Memory B cell (primary cell): ENCODE data around the gene AGFG1.

ENCODE experiments used
- ATAC-seq: fragments of 150-1000 bp; cut with Tn5 transposase; 2 replicates; pipeline ENCODE4 v1.10.0; 2021; ENCODE audit warnings: low read depth, mild to moderate bottlenecking, moderate library complexity
- DNase-seq, 2 donors: peaks; one replicate each; pipeline ENCODE4 v3.0.0; 2022; ENCODE audit warnings: low spot score in 2 of 2
- H3K27ac Mint-ChIP-seq: one replicate; pipeline ENCODE4 v1.8.0; 2022; ENCODE audit warnings: mild to moderate bottlenecking, moderate library complexity, mixed read lengths
- H3K27me3 Mint-ChIP-seq: one replicate; pipeline ENCODE4 v1.8.0; 2022; ENCODE audit warnings: mixed read lengths
- H3K36me3 Mint-ChIP-seq: one replicate; pipeline ENCODE4 v1.8.0; 2022; ENCODE audit warnings: mild to moderate bottlenecking, mixed read lengths
- H3K4me1 Mint-ChIP-seq: one replicate; pipeline ENCODE4 v1.8.0; 2022; ENCODE audit warnings: mixed read lengths
- H3K4me3 Mint-ChIP-seq: one replicate; pipeline ENCODE4 v1.8.0; 2022; ENCODE audit warnings: mild to moderate bottlenecking, moderate library complexity, mixed read lengths
- H3K9me3 Mint-ChIP-seq: one replicate; pipeline ENCODE4 v1.8.0; 2022; ENCODE audit warnings: mixed read lengths

The AGFG1 gene

DNA sequence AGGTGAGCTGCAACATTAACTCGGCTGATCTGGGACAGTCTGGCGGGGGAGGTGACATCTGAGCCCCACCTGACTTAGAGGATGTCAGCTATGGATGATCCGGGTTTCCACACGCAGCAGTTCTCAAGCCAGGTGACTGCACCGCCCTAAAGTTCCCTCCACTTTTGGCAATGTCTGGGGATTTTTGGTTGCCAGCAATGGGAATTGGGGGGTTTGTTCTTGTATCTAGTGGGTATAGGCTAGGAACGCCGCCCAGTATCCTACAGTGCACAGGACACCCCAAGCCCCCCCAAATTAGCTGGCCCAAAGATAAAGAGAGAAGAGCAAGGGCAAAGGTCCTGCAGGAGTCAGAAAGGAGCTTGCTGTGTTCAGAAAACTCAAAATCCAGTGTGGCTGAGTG, 544 bp upstream of the AGFG1 start:
- Mint-ChIP-seq H3K27me3 (no peaks in the 10 kb centered on the region), H3K4me3 (peak overlapping the region; percentile 72), H3K36me3 (no peaks in the 10 kb centered on the region), H3K27ac (no peak overlapping the region), H3K4me1 (peaks cover 21% of the 10 kb centered on the region), H3K9me3 (no peaks in the 10 kb centered on the region)
- ATAC-seq (no peak), DNase-seq (no peak)

DNA sequence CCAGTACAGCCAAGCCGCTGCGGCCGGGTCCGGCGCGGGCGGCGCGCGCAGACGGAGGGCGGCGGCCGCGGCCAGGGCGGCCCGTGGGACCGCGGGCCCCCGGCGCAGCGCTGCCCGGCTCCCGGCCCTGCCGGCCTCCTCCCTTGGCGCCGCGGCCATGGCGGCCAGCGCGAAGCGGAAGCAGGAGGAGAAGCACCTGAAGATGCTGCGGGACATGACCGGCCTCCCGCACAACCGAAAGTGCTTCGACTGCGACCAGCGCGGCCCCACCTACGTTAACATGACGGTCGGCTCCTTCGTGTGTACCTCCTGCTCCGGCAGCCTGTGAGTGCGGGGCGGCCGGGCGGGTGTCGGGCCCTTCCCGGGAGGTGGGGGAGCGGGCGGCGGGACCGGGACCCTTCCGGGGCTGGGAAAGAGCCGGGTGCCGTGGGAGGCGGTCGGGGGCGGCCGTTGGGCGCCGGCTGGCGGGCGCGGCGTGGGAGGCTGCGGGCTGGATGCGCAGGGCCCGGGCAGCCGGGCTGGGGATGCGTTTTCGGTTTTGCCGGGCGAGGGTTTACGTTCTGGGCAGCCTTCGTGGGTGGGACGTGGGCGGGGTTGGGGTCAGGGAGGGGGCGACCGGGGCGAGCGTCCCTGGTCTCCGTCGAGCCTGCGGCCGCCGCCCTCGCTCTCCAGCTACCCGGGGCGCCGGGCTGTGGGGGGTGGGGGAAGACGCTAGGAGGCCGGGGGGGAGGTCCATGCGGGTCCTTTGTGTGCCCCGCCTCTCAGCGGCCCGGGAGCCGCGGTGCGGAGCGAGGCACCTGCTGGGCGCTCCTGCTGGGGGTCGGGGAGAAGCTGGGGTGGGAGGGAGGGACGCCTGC, 537 bp downstream of the AGFG1 start:
- ATAC-seq, result peak; percentile 66
- H3K27ac Mint-ChIP-seq, result peak overlapping the region; percentile 93
- H3K9me3 Mint-ChIP-seq, result no peaks in the 10 kb centered on the region
- peak; percentile 20 to 30 for DNase-seq
- peaks cover 21% of the 10 kb centered on the region for H3K4me1 Mint-ChIP-seq
- H3K27me3 Mint-ChIP-seq, result no peaks in the 10 kb centered on the region
- H3K4me3 Mint-ChIP-seq, result peak overlapping the region; percentile 90
- no peaks in the 10 kb centered on the region for H3K36me3 Mint-ChIP-seq

DNA sequence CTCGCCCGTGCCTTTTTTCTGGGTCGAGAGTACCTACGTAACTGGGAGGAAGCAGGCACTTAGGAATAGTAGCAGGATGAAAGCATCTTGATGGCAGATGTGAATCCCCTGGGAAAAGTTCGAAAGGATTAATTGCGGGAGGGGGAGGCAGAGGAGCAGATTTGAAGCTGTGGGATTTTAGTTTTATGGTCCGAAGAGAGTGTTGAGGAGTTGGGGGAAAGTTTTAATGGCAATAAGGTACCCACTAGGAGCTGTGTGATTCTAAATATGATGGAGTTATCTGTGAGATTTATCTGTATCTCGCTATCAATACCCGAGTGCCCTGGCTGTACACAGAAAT, 1.1 kb downstream of the AGFG1 start:
- H3K4me3 Mint-ChIP-seq, result peak overlapping the region; percentile 90
- peak overlapping the region; percentile 93 for H3K27ac Mint-ChIP-seq
- ATAC-seq, result no peak
- H3K36me3 Mint-ChIP-seq, result no peaks in the 10 kb centered on the region
- H3K4me1 Mint-ChIP-seq, result peaks cover 21% of the 10 kb centered on the region
- H3K27me3 Mint-ChIP-seq, result no peaks in the 10 kb centered on the region
- H3K9me3 Mint-ChIP-seq, result no peaks in the 10 kb centered on the region
- DNase-seq, result no peak

DNA sequence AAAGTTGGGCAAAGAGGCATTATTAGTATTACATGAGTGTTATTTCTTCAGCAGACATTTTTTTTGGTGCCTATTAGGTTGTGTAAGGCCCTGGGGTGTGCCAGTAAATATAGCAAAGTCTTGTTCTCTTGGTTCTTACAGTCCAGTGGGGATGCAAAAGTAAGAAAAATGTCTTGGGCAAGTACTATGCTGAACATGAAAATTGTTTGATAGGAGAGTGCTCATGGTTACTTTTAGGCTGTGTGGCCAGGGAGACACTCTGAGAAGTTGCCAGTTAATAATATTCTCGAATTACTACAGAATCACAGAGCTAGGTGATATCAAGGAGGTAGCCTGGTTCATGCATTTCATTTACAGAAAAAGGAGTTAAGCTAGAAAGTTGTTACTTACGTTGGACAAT, 1.9 kb downstream of the AGFG1 start:
- Mint-ChIP-seq H3K4me3 (peak overlapping the region; percentile 29), H3K36me3 (no peaks in the 10 kb centered on the region), H3K9me3 (no peaks in the 10 kb centered on the region), H3K27me3 (no peaks in the 10 kb centered on the region), H3K27ac (peak overlapping the region; percentile 93), H3K4me1 (peaks cover 23% of the 10 kb centered on the region)
- DNase-seq, result no peak
- no peak for ATAC-seq

DNA sequence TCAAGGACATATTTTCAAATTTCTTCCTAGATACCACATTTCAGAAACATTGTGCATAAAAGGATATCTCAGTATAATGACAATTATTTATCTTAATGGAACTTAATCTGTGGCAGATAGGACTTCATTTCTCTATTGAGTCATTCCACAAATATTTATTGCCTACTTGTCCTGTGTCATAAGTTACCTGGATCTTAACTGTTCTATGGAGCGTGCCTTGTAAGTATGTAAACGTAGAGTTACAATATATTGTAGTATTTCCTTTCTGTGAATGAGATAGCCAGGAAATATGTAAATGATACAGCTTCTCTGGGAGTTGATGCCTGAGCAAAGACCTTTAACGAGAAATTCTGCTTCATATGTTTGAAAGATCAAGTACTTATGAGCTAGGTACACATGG, 2.5 kb downstream of the AGFG1 start:
- ATAC-seq (no peak), DNase-seq (no peak)
- Mint-ChIP-seq H3K27me3 (no peaks in the 10 kb centered on the region), H3K4me1 (peaks cover 27% of the 10 kb centered on the region), H3K27ac (peak overlapping the region; percentile 93), H3K4me3 (peak overlapping the region; percentile 29), H3K36me3 (no peaks in the 10 kb centered on the region), H3K9me3 (no peaks in the 10 kb centered on the region)

DNA sequence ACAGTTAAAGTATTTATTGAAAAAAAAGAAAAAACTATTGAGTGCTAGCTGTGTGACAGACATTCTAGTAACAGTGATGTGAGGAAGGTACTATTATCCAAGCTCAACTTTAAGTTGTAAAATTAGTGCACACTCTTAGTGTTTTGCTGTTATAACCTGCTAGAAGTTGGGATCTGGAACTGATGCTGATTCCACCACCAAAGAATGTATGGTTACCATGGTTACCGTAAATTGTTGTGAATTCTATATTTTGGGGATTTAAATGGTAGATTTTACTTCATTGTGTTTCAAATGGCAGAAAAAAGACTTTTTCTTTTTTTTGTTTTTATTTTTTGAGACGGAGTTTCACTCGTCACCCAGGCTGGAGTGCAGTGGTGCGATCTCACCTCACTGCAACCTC, 5.3 kb downstream of the AGFG1 start:
- Mint-ChIP-seq H3K36me3 (no peaks in the 10 kb centered on the region), H3K4me3 (no peak overlapping the region), H3K27ac (no peak overlapping the region), H3K4me1 (peaks cover 44% of the 10 kb centered on the region), H3K9me3 (no peaks in the 10 kb centered on the region), H3K27me3 (no peaks in the 10 kb centered on the region)
- ATAC-seq, result no peak
- DNase-seq, result no peak

DNA sequence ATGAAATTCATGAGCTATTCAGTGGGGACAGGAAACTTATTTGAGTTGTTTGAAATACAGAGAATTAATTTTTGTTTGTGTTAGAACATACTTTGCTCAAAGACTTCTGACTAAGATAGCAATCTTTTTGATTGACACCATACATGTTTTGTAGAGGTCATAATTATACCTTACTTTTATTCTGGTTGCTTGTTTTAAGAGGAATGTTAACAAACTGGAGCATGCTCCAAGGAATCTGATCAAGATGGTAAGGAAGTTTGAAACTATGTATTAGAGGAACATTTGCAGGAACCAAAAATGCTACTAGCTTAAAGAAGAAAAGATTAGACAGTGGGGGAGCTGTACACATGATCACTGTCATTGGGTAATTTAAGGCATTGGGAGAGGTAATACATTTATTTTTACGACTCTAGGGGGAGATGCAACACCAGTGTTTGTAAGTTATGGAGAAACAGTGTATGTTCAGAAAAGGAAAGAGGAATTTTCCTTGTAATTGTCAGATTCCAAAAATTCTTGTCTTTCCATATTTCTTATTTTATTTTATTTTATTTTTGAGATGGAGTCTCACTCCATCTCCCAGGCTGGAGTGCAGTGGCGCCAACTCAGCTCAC, 8.0 kb downstream of the AGFG1 start:
- peak; percentile 72 for ATAC-seq
- DNase-seq, result no peak
- Mint-ChIP-seq H3K4me3 (no peak overlapping the region), H3K4me1 (peaks cover 39% of the 10 kb centered on the region), H3K9me3 (no peaks in the 10 kb centered on the region), H3K36me3 (no peaks in the 10 kb centered on the region), H3K27ac (peak overlapping the region; percentile 88), H3K27me3 (no peaks in the 10 kb centered on the region)

DNA sequence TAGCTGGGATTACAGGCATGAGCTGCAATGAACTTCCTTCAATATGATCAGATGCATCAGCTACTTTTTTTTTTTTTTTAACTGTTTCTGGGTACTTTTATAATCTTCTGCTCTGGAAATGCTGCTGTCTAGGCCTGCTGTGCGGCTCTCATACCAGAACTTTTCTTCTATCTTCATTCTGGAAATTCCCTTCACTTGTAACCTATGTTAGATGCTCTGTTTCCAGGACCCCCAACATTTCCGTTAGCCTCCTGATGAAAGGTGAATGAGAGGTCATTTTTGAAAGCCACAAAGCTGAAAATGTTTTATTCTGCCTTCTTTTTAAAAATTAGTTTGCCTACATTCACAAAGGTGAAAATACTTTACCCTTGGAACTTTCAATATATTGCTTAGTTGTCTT, 8.6 kb downstream of the AGFG1 start:
- ATAC-seq (peak; percentile 50), DNase-seq (no peak)
- Mint-ChIP-seq H3K27ac (peak overlapping the region; percentile 88), H3K27me3 (no peaks in the 10 kb centered on the region), H3K4me1 (peaks cover 36% of the 10 kb centered on the region), H3K4me3 (no peak overlapping the region), H3K9me3 (no peaks in the 10 kb centered on the region), H3K36me3 (peaks cover under 1% of the 10 kb centered on the region)

DNA sequence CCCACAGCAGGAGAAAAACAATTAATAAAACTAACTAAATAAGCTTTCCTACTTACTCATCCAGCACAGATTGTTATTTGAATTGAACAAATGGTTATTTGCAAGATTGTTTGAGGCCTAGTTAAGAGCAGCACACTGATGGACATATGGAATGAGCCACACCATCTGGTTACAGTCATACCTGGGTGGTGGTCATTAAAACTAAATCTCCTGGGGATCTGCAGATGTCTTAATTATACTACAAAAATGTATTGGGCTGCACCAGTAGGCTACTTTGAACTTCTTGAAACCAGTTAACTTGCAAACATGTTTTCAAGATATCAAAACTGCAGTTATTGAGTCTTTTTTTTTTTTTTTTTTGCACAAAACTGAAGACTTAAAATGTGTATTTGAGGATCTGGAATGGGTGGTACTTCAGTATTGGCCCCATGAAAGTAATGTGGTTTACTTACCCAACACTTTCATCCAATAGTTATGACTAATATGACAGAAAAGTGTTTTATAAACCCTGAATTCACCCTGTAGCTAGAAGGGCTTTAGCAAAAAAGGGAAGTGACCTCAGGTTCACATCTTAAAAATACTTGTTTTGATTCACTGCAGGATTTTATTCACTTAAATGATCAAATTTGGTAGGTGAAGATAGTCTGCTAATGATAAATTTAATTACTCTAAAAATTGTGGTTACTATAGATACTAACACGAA, 10.8 kb downstream of the AGFG1 start:
- peak; percentile 66 for ATAC-seq
- H3K9me3 Mint-ChIP-seq, result peaks cover 4% of the 10 kb centered on the region
- H3K4me3 Mint-ChIP-seq, result no peak overlapping the region
- H3K36me3 Mint-ChIP-seq, result peaks cover 5% of the 10 kb centered on the region
- H3K27me3 Mint-ChIP-seq, result no peaks in the 10 kb centered on the region
- H3K4me1 Mint-ChIP-seq, result peaks cover 36% of the 10 kb centered on the region
- DNase-seq, result no peak
- peak overlapping the region; percentile 65 for H3K27ac Mint-ChIP-seq

DNA sequence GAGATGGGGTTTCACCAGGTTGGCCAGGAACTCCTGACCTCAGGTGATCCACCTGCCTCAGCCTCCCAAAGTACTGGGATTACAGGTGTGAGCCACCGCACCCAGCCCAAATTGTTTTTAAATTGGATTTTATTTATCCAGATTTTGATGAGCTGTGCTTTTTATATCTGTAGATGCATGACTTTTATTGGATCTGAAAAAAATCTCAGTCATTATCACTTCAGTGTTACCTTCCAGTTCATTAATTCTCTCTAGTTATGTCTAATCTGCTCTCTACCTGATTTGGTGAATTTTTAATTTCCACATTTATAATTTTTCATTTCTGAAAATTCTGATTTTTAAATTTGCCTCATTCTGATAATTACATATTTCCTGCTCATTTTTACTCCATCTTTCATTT, 13.5 kb downstream of the AGFG1 start:
- no peak overlapping the region for H3K4me3 Mint-ChIP-seq

DNA sequence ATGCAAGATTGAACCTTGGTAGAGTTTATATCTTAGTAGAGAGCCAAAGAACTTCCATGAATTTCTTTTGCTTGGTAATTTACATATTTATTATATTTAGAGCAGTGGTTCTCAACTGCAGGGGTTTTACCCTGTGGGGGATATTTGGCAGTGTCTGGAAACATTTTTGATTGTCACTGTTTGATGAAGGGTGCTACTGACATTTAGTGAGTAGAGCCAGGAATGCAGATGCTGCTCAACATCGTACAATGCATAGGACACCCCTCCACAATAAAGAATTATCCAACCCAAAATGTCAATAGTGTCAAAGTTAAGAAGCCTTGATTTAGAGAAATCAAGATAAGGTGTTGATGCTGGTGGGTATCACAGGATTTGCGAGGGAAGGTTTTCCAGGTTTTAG, 14.7 kb downstream of the AGFG1 start:
- peaks cover 8% of the 10 kb centered on the region for H3K36me3 Mint-ChIP-seq
- peaks cover 4% of the 10 kb centered on the region for H3K9me3 Mint-ChIP-seq
- ATAC-seq (no peak), DNase-seq (no peak)
- H3K27me3 Mint-ChIP-seq, result no peaks in the 10 kb centered on the region
- no peak overlapping the region for H3K4me3 Mint-ChIP-seq
- no peak overlapping the region for H3K27ac Mint-ChIP-seq
- H3K4me1 Mint-ChIP-seq, result peaks cover 20% of the 10 kb centered on the region

More for the DNA sequence above, 13.5 kb downstream of the AGFG1 start:
- ATAC-seq (no peak), DNase-seq (no peak)
- Mint-ChIP-seq H3K27ac (no peak overlapping the region), H3K4me1 (peaks cover 30% of the 10 kb centered on the region), H3K36me3 (peaks cover 7% of the 10 kb centered on the region), H3K9me3 (peaks cover 4% of the 10 kb centered on the region), H3K27me3 (no peaks in the 10 kb centered on the region)

DNA sequence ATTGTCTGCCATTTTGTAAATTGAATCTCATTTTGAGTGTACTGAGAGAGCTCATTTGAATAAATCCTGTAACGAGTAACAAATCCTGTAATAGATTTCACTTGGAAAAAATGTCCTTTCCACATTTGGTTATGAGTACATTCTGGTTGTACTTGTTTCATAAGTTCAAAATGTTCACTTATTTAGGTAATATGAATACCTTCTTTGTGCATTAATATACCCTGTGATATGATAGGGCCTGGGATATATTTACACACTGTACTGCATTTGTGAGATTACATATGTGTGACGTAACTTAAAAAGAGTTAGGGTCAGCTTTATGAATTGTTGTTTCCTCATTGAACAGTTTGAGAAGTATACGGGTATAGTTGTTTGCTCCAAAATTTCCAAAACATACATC, 16.1 kb downstream of the AGFG1 start:
- Mint-ChIP-seq H3K36me3 (peaks cover 10% of the 10 kb centered on the region), H3K4me3 (no peak overlapping the region), H3K9me3 (peaks cover 4% of the 10 kb centered on the region), H3K4me1 (peaks cover 18% of the 10 kb centered on the region), H3K27me3 (no peaks in the 10 kb centered on the region), H3K27ac (no peak overlapping the region)
- DNase-seq, result no peak
- no peak for ATAC-seq

DNA sequence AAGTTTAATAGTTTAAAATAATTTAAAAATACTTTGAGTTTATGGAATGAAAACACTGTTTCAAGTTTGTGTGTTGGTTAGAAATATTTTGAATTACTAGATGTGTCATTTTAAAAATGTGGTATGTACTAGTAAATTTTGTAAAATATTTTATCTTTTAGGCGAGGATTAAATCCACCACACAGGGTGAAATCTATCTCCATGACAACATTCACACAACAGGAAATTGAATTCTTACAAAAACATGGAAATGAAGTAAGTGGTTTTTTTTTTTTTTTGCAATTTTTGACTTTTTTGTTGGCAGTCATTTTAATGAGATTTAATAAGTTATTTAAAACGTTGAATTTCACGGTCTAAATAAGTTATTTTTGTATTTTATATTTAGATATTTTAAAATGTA, 19.4 kb downstream of the AGFG1 start:
- Mint-ChIP-seq H3K4me3 (no peak overlapping the region), H3K36me3 (peaks cover 18% of the 10 kb centered on the region), H3K27ac (no peak overlapping the region), H3K9me3 (no peaks in the 10 kb centered on the region), H3K27me3 (no peaks in the 10 kb centered on the region), H3K4me1 (peaks cover 27% of the 10 kb centered on the region)
- ATAC-seq, result no peak
- DNase-seq, result no peak

DNA sequence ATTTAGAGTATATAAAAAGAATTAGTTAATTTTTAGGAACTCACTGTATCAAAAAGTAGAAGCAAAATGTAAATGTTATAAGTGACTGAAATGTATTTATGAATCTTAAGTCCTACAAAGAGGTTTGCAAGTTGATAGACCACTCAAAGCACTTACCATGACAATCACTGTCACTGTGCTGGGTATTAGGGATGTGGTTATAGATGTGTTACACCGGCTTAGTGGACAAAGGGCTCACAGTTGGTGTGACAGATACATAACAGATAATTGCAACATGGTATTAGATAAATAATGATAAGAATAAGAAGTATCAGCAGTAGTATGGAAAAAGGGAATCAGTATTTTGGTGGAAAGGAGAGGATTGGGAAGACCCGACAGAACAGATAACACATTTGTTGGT, 21.6 kb downstream of the AGFG1 start:
- Mint-ChIP-seq H3K27ac (no peak overlapping the region), H3K4me1 (peaks cover 19% of the 10 kb centered on the region), H3K4me3 (no peak overlapping the region), H3K36me3 (peaks cover 20% of the 10 kb centered on the region), H3K27me3 (no peaks in the 10 kb centered on the region), H3K9me3 (no peaks in the 10 kb centered on the region)
- DNase-seq, result no peak
- no peak for ATAC-seq
